Stimulated activated CD4-positive, alpha-beta T cell treated with anti-CD3 and anti-CD28 coated beads, Interleukin-15, amount 100 ng/mL, for 24 hours (primary cell): ENCODE data around the gene PARP1.

ENCODE experiments used
- DNase-seq: peaks from one replicate; pipeline ENCODE4 v3.0.0-alpha.2; 2020

The PARP1 gene

DNA sequence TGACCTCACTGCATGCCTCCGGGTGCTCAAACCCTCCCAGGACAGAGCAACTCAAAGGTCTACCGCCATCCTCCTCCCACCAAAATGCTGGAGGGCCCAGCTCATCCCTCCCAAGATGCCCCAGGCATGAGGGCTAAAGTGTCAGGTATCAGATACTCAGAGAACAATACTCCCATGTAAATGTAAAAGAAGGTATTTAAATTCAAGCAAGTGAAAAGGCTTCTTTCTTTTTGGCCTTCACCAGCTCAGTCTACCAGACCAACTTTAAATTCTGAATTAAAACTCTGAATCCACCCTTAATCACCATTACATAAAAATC lies 3.0 kb downstream of the PARP1 start:
- no peak for DNase-seq

DNA sequence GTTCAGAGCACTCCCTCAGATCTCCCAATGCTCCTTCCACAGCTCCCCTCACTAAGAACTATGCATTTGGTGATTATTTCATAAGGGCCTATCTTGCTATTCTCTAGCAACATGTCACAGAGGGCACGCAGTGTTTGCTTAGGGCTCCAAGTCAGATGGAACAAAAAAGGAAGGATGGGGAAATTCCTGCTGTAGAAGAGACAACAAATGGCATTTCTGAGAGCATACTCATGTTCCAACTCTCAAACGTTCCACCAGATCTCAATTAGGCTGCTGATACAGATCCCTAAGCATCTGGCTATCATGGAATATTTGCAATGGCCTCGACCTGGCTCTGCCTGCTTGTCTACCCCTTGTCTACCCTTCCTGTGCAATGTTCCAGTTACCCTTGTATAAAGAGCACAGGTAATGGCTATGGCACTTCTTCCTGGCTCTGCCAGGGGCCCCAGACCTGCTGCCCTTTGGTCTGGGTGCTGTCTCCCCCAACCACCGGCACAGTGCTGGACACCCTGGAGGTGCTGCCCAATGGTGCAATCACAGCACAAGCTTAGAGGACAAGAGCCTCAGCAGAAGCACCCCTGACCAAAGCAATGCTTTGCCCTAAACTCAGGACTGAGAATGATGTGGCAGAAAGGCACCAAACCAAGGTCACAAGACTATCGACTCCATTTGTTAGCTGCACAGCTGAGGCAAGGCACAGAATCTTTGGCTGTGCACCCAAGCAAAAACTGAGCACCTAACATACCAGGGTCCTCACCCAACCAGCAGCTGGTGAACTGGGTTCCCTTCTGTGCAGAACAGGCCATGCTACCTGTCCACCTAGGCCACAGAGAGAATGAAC lies 3.6 kb downstream of the PARP1 start:
- no peak for DNase-seq

DNA sequence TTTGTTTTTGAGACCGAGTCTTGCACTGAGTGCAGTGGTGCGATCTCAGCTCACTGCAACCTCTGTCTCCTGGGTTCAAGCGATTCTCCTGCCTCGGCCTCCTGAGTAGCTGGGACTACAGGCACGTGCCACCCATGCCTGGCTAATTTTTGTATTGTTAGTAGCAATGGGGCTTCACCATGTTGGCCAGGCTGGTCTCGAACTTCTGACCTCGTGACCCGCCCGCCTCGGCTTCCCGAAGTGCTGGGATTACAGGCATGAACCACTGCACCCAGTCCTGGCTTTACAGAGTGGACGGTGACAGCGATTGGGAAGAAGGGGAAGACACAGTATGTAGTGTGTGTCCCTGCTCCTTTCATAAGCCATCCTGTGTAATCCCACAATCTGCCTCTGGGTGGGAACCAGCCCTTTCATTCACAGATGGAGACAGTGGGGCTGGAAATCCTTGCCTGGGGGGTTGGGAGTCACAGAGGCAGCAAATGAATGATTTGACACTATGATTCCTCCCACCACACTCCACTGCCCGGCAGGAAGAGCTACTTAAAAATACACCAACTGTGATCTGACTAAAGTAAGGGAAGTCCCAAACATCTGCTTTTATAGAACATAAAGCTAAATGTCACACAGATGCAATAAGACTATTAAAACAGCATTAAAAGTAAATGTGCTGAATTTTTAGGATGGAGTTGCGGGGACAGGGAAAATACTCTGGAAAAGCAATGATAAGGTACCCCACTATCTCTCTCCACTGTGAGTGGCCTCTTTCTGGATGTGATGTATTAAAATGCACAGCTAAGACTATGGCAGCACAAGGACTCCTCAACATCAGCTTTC lies 4.5 kb downstream of the PARP1 start:
- no peak for DNase-seq

- no peak for DNase-seq
These were observed 5.1 kb downstream of the PARP1 start for GRCh38 chr1:226402739-226403165.

DNA sequence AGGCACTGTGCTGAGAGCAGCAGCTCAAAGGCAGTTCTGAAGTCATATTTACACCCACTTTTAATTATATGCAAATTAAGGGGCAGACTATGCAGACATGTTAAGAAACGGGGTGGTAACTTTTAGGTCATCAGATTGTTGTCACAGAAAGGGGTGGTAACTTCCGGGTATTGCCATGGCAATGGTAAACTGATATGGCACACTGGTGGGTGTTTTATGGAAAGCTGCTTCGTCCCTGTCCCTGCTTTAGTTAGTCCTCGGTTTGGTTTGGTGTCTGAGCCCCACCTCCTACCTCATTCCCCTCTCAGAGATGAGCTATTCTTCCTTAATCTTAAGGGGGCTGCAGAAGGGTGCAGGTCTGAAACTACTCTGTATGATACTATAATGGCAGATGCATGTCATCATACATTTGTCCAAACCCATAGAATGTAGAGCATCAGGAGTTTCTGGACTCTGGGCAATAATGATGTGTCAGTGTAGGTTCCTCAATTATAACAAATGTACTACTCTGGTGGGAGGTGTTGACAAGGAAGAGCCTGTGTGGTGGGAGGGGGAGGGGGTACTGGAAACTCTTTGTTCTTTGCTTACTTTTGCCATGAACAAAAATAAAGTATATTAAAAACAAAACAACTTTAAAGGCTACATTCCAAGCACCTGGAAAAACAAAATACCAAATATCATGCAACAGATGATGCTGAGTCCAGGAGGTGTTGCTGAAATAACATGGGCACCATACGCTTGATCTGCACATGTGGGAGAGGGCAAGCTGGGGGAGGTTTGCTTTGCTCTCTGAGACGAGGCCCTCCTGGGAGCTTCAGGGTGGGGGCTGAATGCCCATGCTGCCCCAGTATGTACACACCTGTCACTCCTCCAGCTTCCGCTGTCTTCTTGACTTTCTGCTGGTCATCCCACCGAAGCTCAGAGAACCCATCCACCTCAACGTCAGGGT lies 6.3 kb downstream of the PARP1 start:
- DNase-seq = no peak

GRCh38 chr1:226400519-226401354 lies 7.2 kb downstream of the PARP1 start:
- DNase-seq = no peak

- DNase-seq = no peak
These were observed 9.8 kb downstream of the PARP1 start for GRCh38 chr1:226397955-226398636.

DNA sequence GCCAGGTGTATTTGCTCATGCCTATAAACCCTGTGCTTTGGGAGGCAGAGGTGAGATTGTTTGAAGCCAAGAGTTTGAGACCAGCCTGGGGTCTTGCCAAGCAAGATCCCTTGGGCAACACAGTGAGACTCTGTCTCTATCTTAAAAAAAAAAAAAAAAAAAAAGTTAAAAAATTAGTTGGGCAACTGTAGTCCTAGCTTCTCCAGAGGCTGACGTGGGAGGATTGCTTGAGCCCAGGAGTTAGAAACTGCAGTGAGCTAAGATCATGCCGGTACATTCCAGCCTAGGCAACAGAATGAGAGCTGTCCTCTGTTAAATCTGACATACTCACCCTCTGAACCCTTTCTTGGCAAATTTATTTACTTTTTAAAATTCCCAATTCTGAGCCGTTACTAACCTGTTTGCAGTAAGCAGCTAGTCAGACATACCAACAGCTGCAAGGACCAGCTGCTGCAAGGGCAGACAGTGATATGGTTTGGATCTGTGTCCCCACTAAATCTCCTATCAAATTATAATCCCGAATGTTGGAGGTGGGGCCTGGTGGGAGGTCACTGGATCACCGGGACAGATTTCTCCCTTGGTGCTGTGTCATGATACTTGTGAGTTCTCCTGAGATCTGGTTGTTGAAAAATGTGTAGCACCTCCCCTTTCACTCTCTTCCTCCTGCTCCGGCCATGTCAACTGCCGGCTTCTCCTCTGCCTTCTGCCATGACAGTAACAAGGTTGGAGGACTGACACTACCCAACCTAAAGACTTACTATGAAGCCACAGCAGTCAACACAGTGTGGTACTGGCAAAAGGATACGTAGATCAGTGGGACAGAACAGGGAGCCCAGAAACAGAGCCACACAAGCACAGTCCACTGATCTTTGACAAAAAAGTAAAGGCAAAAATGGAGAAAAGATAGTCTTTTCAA lies 10.6 kb downstream of the PARP1 start:
- DNase-seq = no peak

- no peak for DNase-seq
These were observed 12.1 kb downstream of the PARP1 start for GRCh38 chr1:226395753-226396152.

GRCh38 chr1:226394462-226394861 lies 13.4 kb downstream of the PARP1 start:
- DNase-seq = no peak

GRCh38 chr1:226390681-226391080 lies 17.2 kb downstream of the PARP1 start:
- no peak for DNase-seq

DNA sequence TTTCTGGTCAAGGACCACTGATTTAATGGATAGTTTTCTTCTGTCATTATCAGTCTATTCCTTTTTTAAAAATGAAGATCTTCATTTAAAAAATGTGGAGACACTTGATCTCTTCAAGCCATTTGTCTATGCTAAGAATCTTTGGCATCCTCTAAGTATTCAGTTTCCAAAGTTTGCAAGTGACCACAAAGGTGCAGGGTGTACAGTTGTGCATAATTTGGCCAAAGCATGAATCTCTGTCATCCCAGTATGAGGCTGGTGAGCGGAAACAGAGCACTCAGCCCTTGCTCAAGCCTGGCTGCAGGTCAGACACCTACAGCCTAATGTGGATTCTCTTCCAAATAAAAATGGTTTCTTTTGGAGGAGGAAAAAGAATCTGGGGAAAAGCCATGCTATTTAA lies 19.8 kb downstream of the PARP1 start:
- no peak for DNase-seq

GRCh38 chr1:226384717-226385116 lies 23.2 kb downstream of the PARP1 start:
- no peak for DNase-seq

GRCh38 chr1:226384040-226384439 lies 23.9 kb downstream of the PARP1 start:
- DNase-seq = no peak

- DNase-seq = no peak
These were observed 25.9 kb downstream of the PARP1 start for GRCh38 chr1:226382030-226382429.

GRCh38 chr1:226381226-226381998 lies 26.5 kb downstream of the PARP1 start:
- DNase-seq = no peak

GRCh38 chr1:226378071-226378470 lies 29.8 kb downstream of the PARP1 start:
- DNase-seq = no peak

DNA sequence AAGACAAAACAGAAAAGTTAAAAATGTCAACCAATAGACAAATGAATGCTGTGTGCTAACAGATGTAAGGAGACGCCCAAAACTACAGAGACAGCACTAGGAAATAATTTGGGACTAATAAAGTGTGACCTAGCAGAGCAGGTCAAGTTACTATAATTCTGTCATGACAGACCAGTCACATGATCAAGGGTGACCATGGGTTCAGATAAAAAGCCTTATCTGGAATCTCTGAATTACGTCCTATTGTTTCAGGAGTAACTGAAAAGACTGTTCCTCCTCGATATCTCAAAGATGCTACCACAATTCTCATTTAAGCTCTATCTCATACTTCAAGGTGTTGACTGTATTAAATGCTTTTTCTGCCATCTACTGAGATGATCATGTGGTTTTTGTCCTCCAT lies 31.6 kb downstream of the PARP1 start:
- no peak for DNase-seq

- DNase-seq = no peak
These were observed 34.5 kb downstream of the PARP1 start for GRCh38 chr1:226373376-226373775.

GRCh38 chr1:226372885-226373284 lies 35.0 kb downstream of the PARP1 start:
- no peak for DNase-seq
